PFSK-1 (cell line): ENCODE measurements around the gene ACBD4.

Source experiments
- POLR2AphosphoS5 ChIP-seq: IDR thresholded peaks from 2 replicates; pipeline ENCODE4 v1.6.1; 2012; ENCODE audit warnings: low read depth, mild to moderate bottlenecking, control low read depth, low read length, moderate library complexity
- REST ChIP-seq, 2 experiments: IDR thresholded peaks; 2 replicates each; pipeline versions ENCODE4 v1.6.1 to v1.8.0; 2011 to 2012; ENCODE audit warnings: low read depth in 2 of 2, low read length in 2 of 2, control low read depth in 1 of 2, inconsistent platforms in 1 of 2, mild to moderate bottlenecking in 1 of 2, moderate library complexity in 1 of 2; ENCODE audit not compliant: insufficient read depth in 1 of 2
- SIN3A ChIP-seq: IDR thresholded peaks from 2 replicates; pipeline ENCODE4 v1.6.1; 2012; ENCODE audit warnings: mild to moderate bottlenecking, low read length, moderate library complexity, borderline replicate concordance; ENCODE audit not compliant: insufficient read depth
- TAF1 ChIP-seq: IDR thresholded peaks from 2 replicates; pipeline ENCODE4 v1.6.1; 2012; ENCODE audit warnings: low read length, control low read depth, borderline replicate concordance; ENCODE audit not compliant: insufficient read depth

GRCh38 chr17:45128331-45128730, 7.2 kb upstream of the ACBD4 start:
- TF ChIP-seq TAF1 (no peak), POLR2AphosphoS5 (no peak), REST (IDR thresholded peaks at IDR 0.05; ENCODE audit: insufficient read depth in 1 of 2, low read depth in 2 of 2, low read length in 2 of 2) (no peak), SIN3A (no peak)
